Measurements from ENCODE around the gene CCNI. TPM values are rescaled to one million over a fixed set of nuclear protein-coding genes. Genes with fewer than 3 reads are reported as not detected.
A peak's percentile ranks its signal among the peaks of the same experiment; 100 is the strongest.

Gene CCNI
- total and polyA plus RNA-seq, 4 experiments from 2014 or later = 226 to 370 (median 356) TPM

DNA sequence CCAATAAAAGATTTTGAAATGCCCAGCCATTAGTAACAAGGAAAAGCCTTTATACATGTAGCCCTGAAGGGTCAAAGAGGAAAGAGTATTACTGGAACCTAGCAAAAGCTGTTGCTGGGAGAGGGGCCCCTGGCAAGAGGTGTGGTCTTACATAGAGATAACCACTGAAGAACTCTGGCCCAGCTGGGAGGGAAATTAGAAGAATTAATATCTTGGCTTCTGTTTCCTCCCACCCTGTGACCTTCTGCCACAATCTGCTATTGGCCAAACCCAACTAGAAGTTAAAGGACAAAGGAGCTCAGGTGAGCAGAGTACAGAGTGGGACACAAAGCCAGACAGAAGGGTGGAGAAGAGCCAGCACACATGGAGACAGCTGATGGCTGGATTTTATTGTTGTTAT lies 41.9 kb upstream of the CCNI start:
- no peaks in the 10 kb centered on the region for H3K27me3 ChIP-seq (ENCODE audit: insufficient read depth, low read length)
- no peak overlapping the region for H3K4me3 ChIP-seq (ENCODE audit: low read length in 2 of 2)
- intact Hi-C loops (cut with micrococcal nuclease) = no loop called here
- H3K27ac ChIP-seq (ENCODE audit: low read depth, low read length) = no peak overlapping the region
- POLR2A ChIA-PET (ENCODE audit: partially characterized antibody) = no interaction called here
- Mint-ChIP-seq H3K36me3 (no peaks in the 10 kb centered on the region), H3K27me3 (peaks cover 0 to 10% of the 10 kb centered on the region in 2 donors), H3K27ac (no peak overlapping the region), H3K9me3 (no peaks in the 10 kb centered on the region), H3K4me1 (no peaks in the 10 kb centered on the region), H3K4me3 (no peak overlapping the region)
- no peaks in the 10 kb centered on the region for H3K9me3 ChIP-seq (ENCODE audit: control insufficient read depth in 1 of 2, low read length in 2 of 2)
- no peaks in the 10 kb centered on the region for H3K4me1 ChIP-seq (ENCODE audit: insufficient read depth, low read length)
- no peak for DNase-seq
- no peaks in the 10 kb centered on the region for H3K36me3 ChIP-seq (ENCODE audit: insufficient read depth, low read length)
- CTCF ChIA-PET (ENCODE audit: partially characterized antibody) = no interaction called here

GRCh38 chr4:77113069-77113468 lies 37.3 kb upstream of the CCNI start:
- no peak for DNase-seq
- Mint-ChIP-seq H3K27ac (no peak overlapping the region), H3K4me1 (no peaks in the 10 kb centered on the region), H3K27me3 (peaks cover 2 to 9% of the 10 kb centered on the region in 2 donors), H3K36me3 (peaks cover 0 to under 1% of the 10 kb centered on the region in 2 donors), H3K9me3 (peaks cover 0 to under 1% (median 0%) of the 10 kb centered on the region in 8 donors), H3K4me3 (no peak overlapping the region)
- Histone ChIP-seq H3K27me3 (ENCODE audit: insufficient read depth, low read length) (no peaks in the 10 kb centered on the region), H3K4me3 (ENCODE audit: low read length in 2 of 2) (no peak overlapping the region), H3K27ac (ENCODE audit: low read depth, low read length) (no peak overlapping the region), H3K9me3 (ENCODE audit: control insufficient read depth in 1 of 2, low read length in 2 of 2) (no peaks in the 10 kb centered on the region), H3K36me3 (ENCODE audit: insufficient read depth, low read length) (no peaks in the 10 kb centered on the region), H3K4me1 (ENCODE audit: insufficient read depth, low read length) (no peaks in the 10 kb centered on the region)
- intact Hi-C loops (cut with micrococcal nuclease) = no loop called here
- POLR2A ChIA-PET (ENCODE audit: partially characterized antibody) = no interaction called here
- CTCF ChIA-PET (ENCODE audit: partially characterized antibody) = no interaction called here

- H3K27me3 Mint-ChIP-seq = peaks cover 5 to 12% of the 10 kb centered on the region in 2 donors
- POLR2A ChIA-PET (ENCODE audit: partially characterized antibody) = interaction anchor here (1.0 kb wide), 1 partner anchor 46 kb away, joined by 3 read pairs; no protein-coding TSS in a partner anchor
Observed at GRCh38 chr4:77110730-77111129, 34.9 kb upstream of the CCNI start.

DNA sequence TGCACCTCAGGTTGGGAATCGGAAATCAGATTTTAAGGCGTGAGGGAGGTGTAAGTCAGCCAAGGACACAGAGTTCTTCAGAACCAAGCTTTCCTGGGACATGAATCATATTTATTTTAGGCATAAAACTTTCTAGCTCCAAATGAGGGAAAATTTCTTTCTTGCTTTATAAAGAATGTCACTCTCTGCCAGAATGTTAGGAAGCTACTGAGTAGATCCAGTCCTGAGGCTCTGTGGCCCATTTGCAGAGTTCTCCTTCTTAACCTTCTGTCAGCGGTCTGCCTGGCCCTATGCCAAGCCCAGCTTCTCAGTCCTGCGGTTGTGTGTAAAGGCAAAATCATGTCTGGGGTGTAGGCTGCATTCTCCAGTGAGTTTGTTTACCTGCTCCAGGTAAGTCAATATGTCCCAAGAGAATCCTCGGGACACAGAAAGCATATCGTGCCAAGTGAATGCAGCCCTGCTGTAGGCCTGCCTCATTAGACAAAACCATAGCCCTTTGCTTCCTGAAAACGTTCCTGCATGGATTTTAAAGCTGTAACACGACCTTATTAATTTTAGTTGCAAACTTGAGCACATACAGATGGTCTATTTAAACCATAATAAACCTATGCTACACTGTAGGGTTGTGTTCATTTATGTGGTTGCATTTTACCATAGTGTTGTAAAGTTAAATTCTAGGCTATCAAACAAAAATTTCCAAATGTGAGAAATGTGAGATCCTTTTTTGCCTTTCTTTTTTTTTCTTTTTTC lies 29.2 kb upstream of the CCNI start:
- intact Hi-C loops (cut with micrococcal nuclease) = no loop called here
- POLR2A ChIA-PET (ENCODE audit: partially characterized antibody) = no interaction called here
- Mint-ChIP-seq H3K27me3 (peaks cover 5 to 6% of the 10 kb centered on the region in 2 donors), H3K36me3 (peaks cover 0 to 4% of the 10 kb centered on the region in 2 donors), H3K4me1 (peaks cover 9 to 11% (median 10%) of the 10 kb centered on the region in 4 donors), H3K27ac (no peak overlapping the region), H3K4me3 (no peak overlapping the region), H3K9me3 (peaks cover 0 to 2% (median 0%) of the 10 kb centered on the region in 8 donors)
- DNase-seq = no peak
- no peak overlapping the region for H3K4me3 ChIP-seq (ENCODE audit: low read length in 2 of 2)
- no peaks in the 10 kb centered on the region for H3K36me3 ChIP-seq (ENCODE audit: insufficient read depth, low read length)
- no peaks in the 10 kb centered on the region for H3K9me3 ChIP-seq (ENCODE audit: control insufficient read depth in 1 of 2, low read length in 2 of 2)
- H3K4me1 ChIP-seq (ENCODE audit: insufficient read depth, low read length) = peaks cover 10% of the 10 kb centered on the region
- CTCF ChIA-PET (ENCODE audit: partially characterized antibody) = interaction anchor here (1.3 to 2.0 kb wide), 3 partner anchors 10 to 99 kb away, joined by 4 to 19 read pairs (median 10); no protein-coding TSS in a partner anchor
- no peak overlapping the region for H3K27ac ChIP-seq (ENCODE audit: low read depth, low read length)
- H3K27me3 ChIP-seq (ENCODE audit: insufficient read depth, low read length) = no peaks in the 10 kb centered on the region

More at GRCh38 chr4:77110730-77111129, 34.9 kb upstream of the CCNI start:
- H3K27me3 ChIP-seq (ENCODE audit: insufficient read depth, low read length) = no peaks in the 10 kb centered on the region
- H3K9me3 Mint-ChIP-seq = peaks cover 0 to 2% (median 0%) of the 10 kb centered on the region in 8 donors
- intact Hi-C loops (cut with micrococcal nuclease) = no loop called here
- no peak overlapping the region for H3K4me3 Mint-ChIP-seq
- H3K36me3 Mint-ChIP-seq = peaks cover 0 to 4% of the 10 kb centered on the region in 2 donors
- H3K9me3 ChIP-seq (ENCODE audit: control insufficient read depth in 1 of 2, low read length in 2 of 2) = no peaks in the 10 kb centered on the region
- CTCF ChIA-PET (ENCODE audit: partially characterized antibody) = interaction anchor here (1.8 to 1.9 kb wide), 2 partner anchors 15 to 18 kb away, joined by 6 to 7 read pairs; no protein-coding TSS in a partner anchor
- no peaks in the 10 kb centered on the region for H3K36me3 ChIP-seq (ENCODE audit: insufficient read depth, low read length)
- H3K4me1 Mint-ChIP-seq = no peaks in the 10 kb centered on the region
- no peak overlapping the region for H3K4me3 ChIP-seq (ENCODE audit: low read length in 2 of 2)
- peak overlapping the region in 1 of 7 donors; percentile 11 for H3K27ac Mint-ChIP-seq
- DNase-seq = no peak
- no peaks in the 10 kb centered on the region for H3K4me1 ChIP-seq (ENCODE audit: insufficient read depth, low read length)
- H3K27ac ChIP-seq (ENCODE audit: low read depth, low read length) = no peak overlapping the region

GRCh38 chr4:77104388-77104787 lies 28.6 kb upstream of the CCNI start:
- H3K4me1 ChIP-seq (ENCODE audit: insufficient read depth, low read length) = peaks cover 12% of the 10 kb centered on the region
- Mint-ChIP-seq H3K27ac (no peak overlapping the region), H3K36me3 (peaks cover 0 to 4% of the 10 kb centered on the region in 2 donors), H3K4me1 (peaks cover 9 to 13% (median 11%) of the 10 kb centered on the region in 4 donors), H3K27me3 (peaks cover 5 to 6% of the 10 kb centered on the region in 2 donors), H3K9me3 (peaks cover 0 to 2% (median 0%) of the 10 kb centered on the region in 8 donors), H3K4me3 (no peak overlapping the region)
- H3K27ac ChIP-seq (ENCODE audit: low read depth, low read length) = no peak overlapping the region
- ChIA-PET CTCF (ENCODE audit: partially characterized antibody) (interaction anchor here (1.3 to 2.0 kb wide), 3 partner anchors 9 to 99 kb away, joined by 4 to 19 read pairs (median 10); no protein-coding TSS in a partner anchor), POLR2A (ENCODE audit: partially characterized antibody) (no interaction called here)
- no peaks in the 10 kb centered on the region for H3K9me3 ChIP-seq (ENCODE audit: control insufficient read depth in 1 of 2, low read length in 2 of 2)
- no peaks in the 10 kb centered on the region for H3K36me3 ChIP-seq (ENCODE audit: insufficient read depth, low read length)
- intact Hi-C loops (cut with micrococcal nuclease) = no loop called here
- no peak overlapping the region for H3K4me3 ChIP-seq (ENCODE audit: low read length in 2 of 2)
- H3K27me3 ChIP-seq (ENCODE audit: insufficient read depth, low read length) = no peaks in the 10 kb centered on the region
- DNase-seq = no peak

GRCh38 chr4:77100234-77100633 lies 24.4 kb upstream of the CCNI start:
- no peaks in the 10 kb centered on the region for H3K36me3 Mint-ChIP-seq
- H3K4me1 ChIP-seq (ENCODE audit: insufficient read depth, low read length) = peaks cover 12% of the 10 kb centered on the region

DNA sequence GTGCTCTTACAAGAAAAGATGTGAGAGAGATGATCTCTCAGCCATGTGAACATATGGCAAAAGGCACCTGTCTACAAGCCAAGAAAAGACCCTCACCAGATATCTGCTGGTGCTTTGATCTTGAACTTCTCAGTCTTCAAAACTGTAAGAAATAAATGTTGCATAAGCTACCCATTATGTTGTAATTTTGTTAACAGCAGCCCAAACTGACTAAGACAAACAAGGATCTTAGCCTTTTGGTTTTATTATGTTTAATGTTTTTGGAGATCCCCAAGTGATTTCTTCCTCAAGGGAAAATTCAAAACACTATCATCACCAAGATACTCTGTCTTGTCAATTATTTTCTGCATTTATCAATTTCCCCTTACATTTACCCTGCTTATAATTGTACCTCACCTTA lies 21.8 kb upstream of the CCNI start:
- peak overlapping the region in 2 of 7 donors; percentile 30 to 73 for H3K27ac Mint-ChIP-seq
- H3K36me3 Mint-ChIP-seq = no peaks in the 10 kb centered on the region
- H3K27me3 Mint-ChIP-seq = no peaks in the 10 kb centered on the region
- intact Hi-C loops (cut with micrococcal nuclease) = no loop called here
- CTCF ChIA-PET (ENCODE audit: partially characterized antibody) = interaction anchor here (1.3 to 9.5 kb wide), 6 partner anchors 9 to 105 kb away, joined by 3 to 440 read pairs (median 4); no protein-coding TSS in a partner anchor
- peaks cover 15 to 25% (median 19%) of the 10 kb centered on the region in 4 donors for H3K4me1 Mint-ChIP-seq
- H3K4me3 Mint-ChIP-seq = no peak overlapping the region
- Histone ChIP-seq H3K4me1 (ENCODE audit: insufficient read depth, low read length) (peaks cover 18% of the 10 kb centered on the region), H3K27me3 (ENCODE audit: insufficient read depth, low read length) (no peaks in the 10 kb centered on the region), H3K27ac (ENCODE audit: low read depth, low read length) (no peak overlapping the region), H3K9me3 (ENCODE audit: control insufficient read depth in 1 of 2, low read length in 2 of 2) (no peaks in the 10 kb centered on the region), H3K36me3 (ENCODE audit: insufficient read depth, low read length) (no peaks in the 10 kb centered on the region), H3K4me3 (ENCODE audit: low read length in 2 of 2) (no peak overlapping the region)
- POLR2A ChIA-PET (ENCODE audit: partially characterized antibody) = interaction anchor here (0.6 to 0.9 kb wide), 3 partner anchors 21 to 633 kb away, joined by 3 read pairs; no protein-coding TSS in a partner anchor
- H3K9me3 Mint-ChIP-seq = no peaks in the 10 kb centered on the region
- no peak for DNase-seq

More at GRCh38 chr4:77100234-77100633, 24.4 kb upstream of the CCNI start:
- Histone ChIP-seq H3K4me3 (ENCODE audit: low read length in 2 of 2) (no peak overlapping the region), H3K9me3 (ENCODE audit: control insufficient read depth in 1 of 2, low read length in 2 of 2) (no peaks in the 10 kb centered on the region), H3K27ac (ENCODE audit: low read depth, low read length) (no peak overlapping the region), H3K36me3 (ENCODE audit: insufficient read depth, low read length) (no peaks in the 10 kb centered on the region), H3K27me3 (ENCODE audit: insufficient read depth, low read length) (no peaks in the 10 kb centered on the region)
- POLR2A ChIA-PET (ENCODE audit: partially characterized antibody) = interaction anchor here (1.3 to 1.8 kb wide), 2 partner anchors 23 to 56 kb away, joined by 4 to 7 read pairs; no protein-coding TSS in a partner anchor
- Mint-ChIP-seq H3K9me3 (no peaks in the 10 kb centered on the region), H3K27me3 (no peaks in the 10 kb centered on the region), H3K4me3 (peak overlapping the region in 7 of 8 donors; percentile 10 to 52 (median 41)), H3K27ac (peak overlapping the region in 5 of 7 donors; percentile 3 to 42 (median 37)), H3K4me1 (peaks cover 13 to 18% (median 15%) of the 10 kb centered on the region in 4 donors)
- DNase-seq = peak in 2 of 5 donors; percentile 9 to 10
- intact Hi-C loops (cut with micrococcal nuclease) = no loop called here
- CTCF ChIA-PET (ENCODE audit: partially characterized antibody) = interaction anchor here (1.2 to 9.5 kb wide), 3 partner anchors 11 to 103 kb away, joined by 4 to 440 read pairs (median 4); no protein-coding TSS in a partner anchor

Data from CD4-positive, alpha-beta memory T cell (primary cell).